Skin epidermis (tissue), 12 donors: ENCODE results near the gene DCST2.
A peak's percentile ranks its signal among the peaks of the same experiment; 100 is the strongest.
"Not testable (repeated sequence)": the region's sequence is repeated elsewhere in the genome, so short reads cannot be mapped to it uniquely, and the experiment has no call there.

Source experiments
- H3K27ac ChIP-seq, 21 experiments: fragments of 200-600 bp; sonication (generic) in 11 of 21; one replicate each; pipeline ENCODE4 v1.5.0; 2020; ENCODE audit warnings: mild to moderate bottlenecking in 3 of 21, inconsistent platforms in 2 of 21, moderate library complexity in 2 of 21
- H3K4me3 ChIP-seq, 7 experiments: fragments of 200-600 bp; sonication (generic) in 2 of 7; one replicate each; pipeline ENCODE4 v1.5.0; 2020; ENCODE audit warnings: inconsistent platforms in 2 of 7, mild to moderate bottlenecking in 2 of 7, moderate library complexity in 1 of 7

DCST2 gene

GRCh38 chr1:155003766-155004351 lies 29.7 kb downstream of the DCST2 start:
- Histone ChIP-seq H3K4me3 (peak overlapping the region; percentile 70 to 93 (median 83)), H3K27ac (peak overlapping the region; percentile 87 to 99 (median 96))

GRCh38 chr1:155003227-155003765 lies 30.3 kb downstream of the DCST2 start:
- H3K4me3 ChIP-seq = peak overlapping the region; percentile 70 to 93 (median 83)
- H3K27ac ChIP-seq = peak overlapping the region; percentile 87 to 99 (median 96)

GRCh38 chr1:155002464-155003226 lies 30.9 kb downstream of the DCST2 start, which contains the start of gene ZBTB7B:
TSS of gene ZBTB7B (plus strand) at chr1:155002802. CDS start at chr1:155014661, 11,859 bp downstream.
- peak within 1 kb of the TSS; percentile 70 to 93 (median 83) for H3K4me3 ChIP-seq
- peak within 1 kb of the TSS; percentile 89 to 99 (median 96) for H3K27ac ChIP-seq

GRCh38 chr1:155001675-155002463 lies 31.7 kb downstream of the DCST2 start:
- Histone ChIP-seq H3K4me3 (peak overlapping the region; percentile 70 to 93 (median 83)), H3K27ac (peak overlapping the region; percentile 83 to 99 (median 96))

- H3K4me3 ChIP-seq = peak overlapping the region; percentile 70 to 93 (median 83)
- peak overlapping the region; percentile 83 to 99 (median 96) for H3K27ac ChIP-seq
Measured at GRCh38 chr1:155001425-155001674, 32.2 kb downstream of the DCST2 start.

GRCh38 chr1:155000726-155001424 lies 32.7 kb downstream of the DCST2 start:
- H3K27ac ChIP-seq = peak overlapping the region; percentile 83 to 99 (median 96)
- peak overlapping the region; percentile 70 to 93 (median 83) for H3K4me3 ChIP-seq

GRCh38 chr1:155000411-155000725 lies 33.2 kb downstream of the DCST2 start:
- H3K4me3 ChIP-seq = peak overlapping the region; percentile 70 to 93 (median 83)

GRCh38 chr1:154999571-155000410 lies 33.8 kb downstream of the DCST2 start:
- Histone ChIP-seq H3K27ac (peak overlapping the region; percentile 83 to 99 (median 96)), H3K4me3 (peak overlapping the region; percentile 70 to 93 (median 83))

More at GRCh38 chr1:155000411-155000725, 33.2 kb downstream of the DCST2 start:
- peak overlapping the region; percentile 83 to 99 (median 96) for H3K27ac ChIP-seq

- peak overlapping the region in 20 of 21 experiments; percentile 16 to 99 (median 96) for H3K27ac ChIP-seq
Measured at GRCh38 chr1:154998818-154999570, 34.6 kb downstream of the DCST2 start.

GRCh38 chr1:154998201-154998780 lies 35.3 kb downstream of the DCST2 start:
- H3K27ac ChIP-seq = peak overlapping the region in 1 of 21 experiments; percentile 60
- H3K4me3 ChIP-seq = no peak overlapping the region

More at GRCh38 chr1:154998818-154999570, 34.6 kb downstream of the DCST2 start:
- H3K4me3 ChIP-seq = peak overlapping the region; percentile 11 to 93 (median 83)

GRCh38 chr1:154996966-154997701 lies 36.4 kb downstream of the DCST2 start:
- no peak overlapping the region for H3K4me3 ChIP-seq
- H3K27ac ChIP-seq = no peak overlapping the region

GRCh38 chr1:154995301-154995983 lies 38.1 kb downstream of the DCST2 start:
- H3K4me3 ChIP-seq = not testable (repeated sequence)

GRCh38 chr1:154994591-154994990 lies 39.0 kb downstream of the DCST2 start:
- peak overlapping the region in 3 of 21 experiments; percentile 3 to 22 (median 21) for H3K27ac ChIP-seq
- H3K4me3 ChIP-seq = no peak overlapping the region

More at GRCh38 chr1:154995301-154995983, 38.1 kb downstream of the DCST2 start:
- not testable (repeated sequence) for H3K27ac ChIP-seq

- H3K4me3 ChIP-seq = no peak overlapping the region
- H3K27ac ChIP-seq = peak overlapping the region in 2 of 21 experiments; percentile 21 to 22
Measured at GRCh38 chr1:154994269-154994587, 39.4 kb downstream of the DCST2 start.

- Histone ChIP-seq H3K4me3 (no peak within 1 kb of the TSS), H3K27ac (peak within 1 kb of the TSS in 2 of 21 experiments; percentile 21 to 22)
Measured at GRCh38 chr1:154993572-154994268, 39.9 kb downstream of the DCST2 start, which contains the start of gene LENEP. TSS of gene LENEP (plus strand) at chr1:154993586. CDS start at chr1:154993608, 22 bp downstream.
